ENCODE data around the gene COL1A2.

COL1A2 gene

GRCh38 chr7:94436700-94437099, 42.0 kb downstream of the COL1A2 start:
- DNase-seq, result peak; percentile 96

DNA sequence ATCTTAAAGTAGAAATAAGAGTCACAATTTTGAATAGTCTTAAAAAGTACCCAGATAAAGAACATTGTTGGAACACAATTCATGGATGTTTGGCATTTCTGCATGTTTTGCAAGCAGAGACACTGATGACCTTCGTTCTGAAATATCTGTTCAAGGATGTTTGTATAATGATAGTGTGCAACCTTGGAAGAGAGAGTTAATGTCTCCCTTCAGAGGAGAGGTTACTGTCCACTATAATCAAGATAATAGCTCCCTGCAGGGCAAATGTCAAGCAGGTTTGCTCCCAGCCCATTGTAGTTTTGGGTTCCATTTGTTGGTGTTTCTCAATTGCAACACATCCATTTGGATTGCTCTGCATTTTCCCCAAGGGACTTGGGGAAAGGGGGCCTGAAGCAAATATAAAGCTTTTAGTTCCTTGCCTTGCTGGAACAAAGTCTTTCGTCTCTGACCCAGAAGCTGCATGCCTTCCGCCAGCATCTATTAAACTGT, 45.2 kb downstream of the COL1A2 start:
- peak; percentile 95 for DNase-seq

- peak; percentile 79 for DNase-seq
Measured at GRCh38 chr7:94440451-94441039, 45.9 kb downstream of the COL1A2 start.

- no peak for DNase-seq
Measured at GRCh38 chr7:94441138-94441537, 46.4 kb downstream of the COL1A2 start.

GRCh38 chr7:94442639-94443038, 47.9 kb downstream of the COL1A2 start:
- no peak for DNase-seq

- DNase-seq, result no peak
Measured at GRCh38 chr7:94444813-94445212, 50.1 kb downstream of the COL1A2 start.

DNA sequence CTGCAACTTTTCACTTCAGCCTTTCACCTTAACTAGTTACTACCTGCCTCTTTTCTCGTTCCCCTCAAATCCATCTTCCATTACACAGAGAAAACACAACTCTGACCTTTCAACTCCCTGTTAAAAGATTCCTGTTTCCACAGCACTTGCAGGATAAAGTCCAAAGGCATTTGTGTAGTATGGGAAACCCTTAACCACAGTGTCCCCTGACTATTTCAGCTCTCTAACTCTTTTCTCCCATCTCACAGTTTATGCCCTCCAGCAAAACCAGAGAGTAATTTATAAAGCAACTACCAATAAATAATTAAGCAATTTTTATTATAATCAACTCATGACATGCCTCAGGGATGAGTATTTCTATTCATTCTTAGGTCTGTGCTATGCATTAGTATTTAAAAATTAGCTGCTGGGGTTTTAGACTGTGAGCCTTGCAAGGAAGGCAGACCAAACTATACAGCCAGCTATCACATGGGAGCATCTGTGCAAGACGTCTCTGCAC, 51.0 kb downstream of the COL1A2 start:
- no peak for DNase-seq

DNA sequence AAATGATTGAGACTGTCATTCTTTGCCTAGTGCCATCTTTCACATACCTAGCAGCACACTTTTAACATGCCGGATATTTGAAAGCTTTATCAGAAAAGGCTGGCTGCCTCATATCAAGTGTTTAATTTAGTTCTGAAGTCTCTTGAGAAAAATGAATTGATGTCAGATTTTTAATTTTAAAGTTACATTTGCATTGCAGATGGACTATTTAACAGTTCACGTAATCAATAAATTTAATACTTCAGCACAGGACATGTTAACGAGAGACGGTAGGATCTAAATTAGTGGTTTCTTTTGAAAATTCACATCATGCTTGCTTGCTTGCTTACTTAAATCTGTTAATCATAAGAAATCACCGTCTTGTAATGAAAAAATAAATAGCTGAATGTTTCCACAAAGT, 51.6 kb downstream of the COL1A2 start:
- DNase-seq, result no peak

DNA sequence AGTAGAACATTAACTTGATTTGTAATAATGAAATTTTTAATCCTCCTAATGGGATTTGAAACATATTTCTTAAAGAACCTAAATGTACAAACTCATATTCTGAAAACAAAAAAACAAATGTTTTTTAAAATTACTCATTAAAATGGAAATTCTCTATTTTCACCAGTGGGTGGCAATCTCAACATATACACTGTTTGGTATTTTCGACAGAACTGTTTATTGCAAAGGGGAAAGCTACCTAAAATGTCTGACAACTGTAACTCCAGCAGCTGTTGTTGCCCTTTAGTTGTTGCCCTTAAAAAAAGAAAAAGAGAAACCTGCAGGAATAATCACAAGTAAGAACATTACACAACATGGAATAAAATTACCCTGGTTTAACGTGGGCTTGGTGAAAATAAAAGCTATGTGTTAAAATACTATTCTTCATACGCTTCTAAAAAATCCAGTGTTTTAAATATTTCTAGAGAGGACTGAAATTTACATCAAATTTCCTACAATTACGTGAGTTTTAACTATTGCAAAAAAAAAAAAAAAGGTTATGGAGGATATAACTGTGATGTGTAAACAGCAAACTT, 54.5 kb downstream of the COL1A2 start:
- peak; percentile 73 for DNase-seq

DNA sequence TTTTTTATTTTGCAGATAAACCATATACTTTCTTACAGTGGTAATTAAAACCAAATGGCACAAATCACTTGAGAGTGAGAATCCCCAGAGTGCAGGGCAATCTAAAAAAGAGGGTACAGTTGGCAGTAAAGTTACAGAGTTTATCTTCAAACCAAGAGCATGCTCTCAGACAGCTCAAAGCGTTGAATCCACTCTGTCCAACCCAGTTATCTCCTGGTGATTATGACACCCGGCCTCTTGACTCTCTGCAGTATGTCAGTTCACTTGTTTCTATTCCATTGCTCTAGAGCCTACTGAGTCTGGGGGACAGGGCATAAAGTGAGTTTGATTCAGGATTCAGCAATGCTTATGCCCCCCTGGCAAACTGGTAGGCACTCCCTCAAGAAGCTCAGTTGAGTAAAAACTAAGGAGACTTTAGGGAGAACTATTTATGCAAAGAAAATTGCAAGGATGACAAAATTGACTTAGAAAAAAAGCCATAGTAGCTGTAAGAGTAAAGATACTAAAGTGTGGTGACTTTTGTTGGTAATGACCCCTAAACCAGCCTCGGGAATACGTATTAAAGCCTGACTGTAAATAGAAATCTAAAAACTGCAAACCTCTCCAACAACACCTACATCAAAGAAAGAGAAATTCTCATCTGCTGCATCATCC, 55.5 kb downstream of the COL1A2 start:
- no peak for DNase-seq

- peak; percentile 25 for DNase-seq
Measured at GRCh38 chr7:94451187-94451586, 56.5 kb downstream of the COL1A2 start.

- DNase-seq, result no peak
Measured at GRCh38 chr7:94452239-94452638, 57.5 kb downstream of the COL1A2 start.

GRCh38 chr7:94453898-94454297, 59.2 kb downstream of the COL1A2 start:
- no peak for DNase-seq

DNA sequence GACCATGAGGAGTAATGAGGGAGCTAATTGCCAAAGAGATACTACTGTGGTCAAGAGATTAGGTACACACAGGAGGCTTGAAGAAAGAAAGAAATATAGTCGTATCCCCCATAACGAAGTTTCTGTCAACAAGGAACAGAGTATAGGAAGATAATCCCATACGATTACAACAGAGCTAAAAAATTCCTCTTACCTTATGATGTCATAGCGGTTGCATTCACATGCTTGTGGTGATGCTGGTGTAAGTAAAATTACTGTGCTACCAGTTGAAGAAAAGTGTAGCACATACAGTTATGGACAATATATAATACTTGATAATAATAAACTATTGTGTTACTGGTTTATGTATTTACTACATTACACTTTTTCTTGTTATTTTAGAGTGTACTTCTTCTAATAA, 63.3 kb downstream of the COL1A2 start:
- no peak for DNase-seq

DNA sequence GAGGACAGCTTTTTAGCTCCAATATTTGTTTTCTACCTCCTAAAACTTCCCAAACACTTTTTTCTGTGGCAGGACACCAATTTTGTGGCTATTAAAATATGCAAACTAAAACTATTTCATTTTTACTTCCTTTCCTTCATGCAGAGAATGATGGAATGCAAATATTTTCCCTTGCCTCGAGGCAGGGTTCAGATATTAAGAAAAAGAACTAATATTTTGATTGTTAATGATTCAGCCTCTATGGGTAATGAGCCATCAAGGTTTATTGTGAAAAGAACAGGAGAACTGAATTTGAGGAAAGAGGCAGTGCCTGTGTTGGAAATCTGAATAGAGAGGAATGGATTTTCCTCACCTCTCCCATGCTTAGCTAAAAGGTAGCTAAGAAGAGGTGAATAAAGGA, 71.8 kb downstream of the COL1A2 start:
- no peak for DNase-seq

GRCh38 chr7:94471604-94472003, 76.9 kb downstream of the COL1A2 start:
- DNase-seq, result no peak

DNA sequence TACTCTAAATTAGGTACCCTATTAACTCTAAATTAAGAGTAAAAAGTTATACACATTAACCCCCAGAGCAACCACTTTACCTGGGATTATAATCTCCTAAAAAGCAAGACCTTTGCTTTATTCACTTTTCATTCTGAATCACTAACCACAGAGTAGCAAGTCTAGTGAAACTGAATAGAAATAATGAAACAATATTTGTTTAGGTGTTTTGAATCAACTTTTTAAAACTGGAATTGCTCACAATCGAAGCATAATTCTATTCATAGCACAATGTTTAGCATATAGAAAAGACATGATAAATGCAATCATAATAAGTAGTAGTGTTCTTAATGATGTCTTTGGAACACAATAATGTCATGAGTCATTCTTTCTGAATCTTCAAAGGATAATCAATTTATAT, 77.9 kb downstream of the COL1A2 start:
- DNase-seq, result no peak

DNA sequence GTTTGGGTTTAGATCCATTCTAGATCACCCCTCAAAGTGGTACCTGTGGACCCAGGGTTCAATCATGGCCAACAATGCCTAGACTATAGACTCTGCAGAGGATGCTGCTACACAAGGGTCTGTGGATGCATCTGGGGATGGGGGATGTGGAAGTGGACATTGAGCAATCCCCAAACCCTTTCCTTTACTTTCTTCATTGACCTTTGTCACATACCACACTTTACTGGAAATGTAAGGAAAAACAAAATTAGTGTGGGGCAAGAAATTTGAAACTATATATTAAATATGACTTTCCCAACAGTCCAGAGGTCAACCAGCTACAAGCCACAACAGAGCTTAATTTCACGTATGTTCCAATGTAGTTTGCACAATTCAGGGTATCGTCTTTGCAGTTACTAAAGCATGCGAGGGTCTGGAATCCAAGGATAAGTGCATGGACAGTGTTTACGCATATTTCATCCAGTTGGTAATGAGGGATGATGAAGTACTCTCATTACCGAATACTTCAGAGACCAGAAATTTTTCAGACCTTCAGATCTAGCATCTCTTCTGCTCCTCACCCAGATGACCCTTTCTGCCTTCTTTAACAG, 81.7 kb downstream of the COL1A2 start:
- no peak for DNase-seq

DNA sequence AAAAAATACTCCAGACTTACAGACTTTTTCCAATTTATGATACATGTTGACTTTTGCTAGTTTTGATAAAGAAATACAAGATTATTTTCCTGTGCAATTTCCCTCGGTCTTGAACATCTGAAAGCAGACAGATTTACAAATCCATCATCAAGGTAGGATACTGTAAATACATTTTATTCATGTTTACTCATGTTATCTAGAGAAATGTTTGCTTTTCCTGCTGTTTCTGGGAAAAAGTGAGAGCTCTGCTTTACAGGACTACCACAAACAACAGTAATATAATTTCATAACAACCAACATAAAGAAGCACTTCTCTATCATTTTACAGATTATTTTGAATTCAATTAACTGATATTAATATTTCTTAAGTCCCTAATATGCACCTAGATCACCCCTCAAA, 83.2 kb downstream of the COL1A2 start:
- no peak for DNase-seq

DNA sequence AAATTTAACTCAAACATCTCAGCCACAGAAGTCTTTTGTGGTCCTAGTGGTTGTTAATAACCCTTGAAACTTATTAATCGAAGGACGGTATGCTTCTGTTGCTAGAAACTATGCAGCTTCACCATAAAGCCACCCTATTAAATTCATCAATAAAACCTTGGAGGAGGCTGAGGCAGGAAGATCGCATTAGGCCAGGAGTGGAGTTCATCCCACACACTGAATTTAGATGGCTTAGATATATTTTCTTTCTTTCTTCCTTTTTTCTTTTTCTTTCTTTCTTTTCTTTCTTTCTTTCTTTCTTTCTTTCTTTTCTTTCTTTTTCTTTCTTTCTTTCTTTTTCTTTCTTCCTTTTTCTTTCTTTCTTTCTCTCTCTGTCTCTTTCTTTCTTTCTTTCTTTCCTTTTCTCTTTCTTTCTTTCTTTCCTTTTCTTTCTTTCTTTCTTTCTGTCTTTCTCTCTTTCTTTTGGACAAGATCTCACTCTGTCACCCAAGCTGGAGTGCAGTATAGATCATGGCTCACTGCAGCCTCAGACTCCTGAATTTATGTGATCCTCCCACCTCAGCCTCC, 84.0 kb downstream of the COL1A2 start:
- DNase-seq, result no peak

All from NCI-H2227 treated with DMSO at 0.1 percent for 48 hours (cell line).